GM18508 (cell line): ENCODE results near the gene HORMAD2.
"Not testable (repeated sequence)": the region's sequence is repeated elsewhere in the genome, so short reads cannot be mapped to it uniquely, and the experiment has no call there.

Experiments
- ATAC-seq: cut with Tn5 transposase; IDR thresholded peaks from one replicate; pipeline ENCODE4 v1.9.1; 2021; ENCODE audit warnings: moderate number of reproducible peaks; ENCODE audit not compliant: insufficient read depth, unreplicated experiment

The HORMAD2 gene

GRCh38 chr22:30187094-30187493, 106.8 kb downstream of the HORMAD2 start:
- no peak for ATAC-seq

- no peak for ATAC-seq
Observed at GRCh38 chr22:30187529-30188407, 107.5 kb downstream of the HORMAD2 start.

- ATAC-seq = no peak
Observed at GRCh38 chr22:30188911-30189310, 108.6 kb downstream of the HORMAD2 start.

GRCh38 chr22:30190574-30190973, 110.3 kb downstream of the HORMAD2 start:
- no peak for ATAC-seq

- no peak for ATAC-seq
Observed at GRCh38 chr22:30191040-30191701, 110.9 kb downstream of the HORMAD2 start.

- no peak for ATAC-seq
Observed at GRCh38 chr22:30192427-30192826, 112.2 kb downstream of the HORMAD2 start.

GRCh38 chr22:30193031-30193775, 112.9 kb downstream of the HORMAD2 start:
- ATAC-seq = no peak

- no peak for ATAC-seq
Observed at GRCh38 chr22:30195245-30196140, 115.2 kb downstream of the HORMAD2 start.

- no peak for ATAC-seq
Observed at GRCh38 chr22:30196141-30196879, 116.0 kb downstream of the HORMAD2 start.

GRCh38 chr22:30196880-30197336, 116.6 kb downstream of the HORMAD2 start:
- no peak for ATAC-seq

- ATAC-seq = no peak
Observed at GRCh38 chr22:30197389-30197788, 117.1 kb downstream of the HORMAD2 start.

- ATAC-seq = no peak
Observed at GRCh38 chr22:30198152-30198825, 118.0 kb downstream of the HORMAD2 start.

- no peak for ATAC-seq
Observed at GRCh38 chr22:30198921-30199320, 118.7 kb downstream of the HORMAD2 start.

- ATAC-seq = not testable (repeated sequence)
Observed at GRCh38 chr22:30200905-30201304, 120.6 kb downstream of the HORMAD2 start.

GRCh38 chr22:30201945-30202344, 121.7 kb downstream of the HORMAD2 start:
- no peak for ATAC-seq

GRCh38 chr22:30202531-30203006, 122.3 kb downstream of the HORMAD2 start:
- no peak for ATAC-seq

- ATAC-seq = no peak
Observed at GRCh38 chr22:30204015-30204741, 123.9 kb downstream of the HORMAD2 start.

- no peak for ATAC-seq
Observed at GRCh38 chr22:30204742-30205111, 124.5 kb downstream of the HORMAD2 start.
